Natural killer cell (primary cell): ENCODE measurements around the gene CBARP. TPM values are rescaled to one million over a fixed set of nuclear protein-coding genes. Genes with fewer than 3 reads are reported as not detected.
A peak's percentile ranks its signal among the peaks of the same experiment; 100 is the strongest.

Experiments used
- ATAC-seq, 3 donors: fragments of 150-1000 bp in 2 of 3; fragments of 200-7000 bp in 1 of 3; cut with Tn5 transposase; 1 replicate in 1 of 3; 2 replicates in 2 of 3; pipeline ENCODE4 v1.10.0; 2021; ENCODE audit warnings: mild to moderate bottlenecking in 2 of 3, moderate library complexity in 2 of 3
- DNase-seq, 2 donors: peaks; one replicate each; pipeline versions ENCODE4 v3.0.0 to v3.0.0-alpha.2; 2013 to 2021; ENCODE audit warnings: mixed read lengths in 1 of 2
- H3K27ac ChIP-seq: one replicate; pipeline ENCODE4 v1.5.1; 2013; ENCODE audit warnings: mild to moderate bottlenecking, low read length
- H3K27me3 ChIP-seq: one replicate; pipeline ENCODE4 v1.6.1; 2013; ENCODE audit warnings: low read length; ENCODE audit not compliant: control insufficient read depth, insufficient read depth
- H3K36me3 ChIP-seq: one replicate; pipeline ENCODE4 v1.6.1; 2013; ENCODE audit warnings: low read length; ENCODE audit not compliant: control insufficient read depth, insufficient read depth
- H3K4me1 ChIP-seq: one replicate; pipeline ENCODE4 v1.6.1; 2013; ENCODE audit warnings: low read length; ENCODE audit not compliant: control insufficient read depth, insufficient read depth
- H3K4me3 ChIP-seq: one replicate; pipeline ENCODE4 v1.5.1; 2013; ENCODE audit warnings: low read length
- H3K9me3 ChIP-seq: one replicate; pipeline ENCODE4 v1.6.1; 2013; ENCODE audit warnings: low read length; ENCODE audit not compliant: control insufficient read depth, insufficient read depth
- H3K27ac Mint-ChIP-seq, 2 donors: one replicate each; pipeline ENCODE4 v1.8.0; 2022; ENCODE audit warnings: mild to moderate bottlenecking in 2 of 2, mixed read lengths in 2 of 2, moderate library complexity in 1 of 2
- H3K27me3 Mint-ChIP-seq, 2 donors: one replicate each; pipeline ENCODE4 v1.8.0; 2022; ENCODE audit warnings: low read depth in 2 of 2, mixed read lengths in 2 of 2
- H3K36me3 Mint-ChIP-seq: one replicate; pipeline ENCODE4 v1.8.0; 2022; ENCODE audit warnings: mixed read lengths
- H3K4me1 Mint-ChIP-seq, 2 donors: one replicate each; pipeline ENCODE4 v1.8.0; 2022; ENCODE audit warnings: mixed read lengths in 2 of 2
- H3K4me3 Mint-ChIP-seq: one replicate; pipeline ENCODE4 v1.8.0; 2022; ENCODE audit warnings: mild to moderate bottlenecking, moderate library complexity, mixed read lengths
- H3K9me3 Mint-ChIP-seq, 2 donors: one replicate each; pipeline ENCODE4 v1.8.0; 2022; ENCODE audit warnings: mixed read lengths in 2 of 2
- CTCF ChIP-seq: fragments of 200-600 bp; IDR thresholded peaks from one replicate; pipeline ENCODE4 v1.8.0; 2022; ENCODE audit warnings: antibody characterized with exemption
- WGBS: methylation state at CpG from one replicate; pipeline ENCODE4 v1.1.7; 2013; ENCODE audit warnings: missing lambda C conversion rate; ENCODE audit not compliant: insufficient coverage; 5-methylcytosine and 5-hydroxymethylcytosine counted together
- intact Hi-C: fragments of 100-400 bp; cut with micrococcal nuclease; formaldehyde crosslinking; loops from one replicate; pipeline ENCODE4 v1.14.2; 2022
- total RNA-seq, 4 donors: library from RNA; stranded (reverse); fragments of 120-200 nt in 1 of 4; gene quantifications; one replicate each; pipeline versions ENCODE4 v1.2.3 to v1.2.4, GENCODE V29; 2013 to 2022

CBARP gene
- total RNA-seq, 3 donors from 2014 or later (not counting 1 experiment from before 2014, with no cell fraction given), result 0.14 to 0.41 TPM; not detected in 1

- TF ChIP-seq CTCF, result no peak
- peak overlapping the region; percentile 94 for H3K4me3 Mint-ChIP-seq
- peaks cover 57 to 75% of the 10 kb centered on the region in 2 donors for H3K4me1 Mint-ChIP-seq
- Histone ChIP-seq H3K4me3 (no peak overlapping the region), H3K27ac (no peak overlapping the region), H3K4me1 (peaks cover 84% of the 10 kb centered on the region), H3K9me3 (no peaks in the 10 kb centered on the region), H3K36me3 (peaks cover 48% of the 10 kb centered on the region), H3K27me3 (no peaks in the 10 kb centered on the region)
- peak overlapping the region; percentile 88 to 94 for H3K27ac Mint-ChIP-seq
- peaks cover 7% of the 10 kb centered on the region for H3K36me3 Mint-ChIP-seq
- intact Hi-C loops, result loop anchor here (10.0 kb wide), 1 partner anchor 223 kb away; the partner anchor contains the start of genes PCSK4 and REEP6
- no peaks in the 10 kb centered on the region for H3K27me3 Mint-ChIP-seq
- ATAC-seq, result no peak
- H3K9me3 Mint-ChIP-seq, result no peaks in the 10 kb centered on the region
- DNase-seq, result peak in 1 of 2 donors; percentile 25
- WGBS, result 87% methylated on average over 37 of the region's 37 CpGs
Observed at GRCh38 chr19:1271528-1272422, 34.0 kb upstream of the CBARP start.

GRCh38 chr19:1270854-1271527, 33.2 kb upstream of the CBARP start:
- Mint-ChIP-seq H3K36me3 (peaks cover 7% of the 10 kb centered on the region), H3K27ac (peak overlapping the region; percentile 88 to 94), H3K4me1 (peaks cover 57 to 69% of the 10 kb centered on the region in 2 donors), H3K4me3 (peak overlapping the region; percentile 94), H3K9me3 (no peaks in the 10 kb centered on the region), H3K27me3 (no peaks in the 10 kb centered on the region)
- 74% methylated on average over 26 of the region's 26 CpGs for WGBS
- H3K9me3 ChIP-seq, result no peaks in the 10 kb centered on the region
- DNase-seq, result peak in 1 of 2 donors; percentile 34
- ATAC-seq, result no peak
- peak overlapping the region; percentile 22 for H3K27ac ChIP-seq
- no peaks in the 10 kb centered on the region for H3K27me3 ChIP-seq
- TF ChIP-seq CTCF, result no peak
- intact Hi-C loops, result loop anchor here (10.0 kb wide), 1 partner anchor 224 kb away; the partner anchor contains the start of genes PCSK4 and REEP6
- peaks cover 48% of the 10 kb centered on the region for H3K36me3 ChIP-seq
- peaks cover 79% of the 10 kb centered on the region for H3K4me1 ChIP-seq
- H3K4me3 ChIP-seq, result no peak overlapping the region

- Mint-ChIP-seq H3K36me3 (peaks cover 7% of the 10 kb centered on the region), H3K9me3 (no peaks in the 10 kb centered on the region), H3K27ac (peak overlapping the region; percentile 88 to 94), H3K27me3 (no peaks in the 10 kb centered on the region), H3K4me1 (peaks cover 57 to 69% of the 10 kb centered on the region in 2 donors), H3K4me3 (peak overlapping the region; percentile 94)
- H3K9me3 ChIP-seq, result no peaks in the 10 kb centered on the region
- peaks cover 85% of the 10 kb centered on the region for H3K4me1 ChIP-seq
- peak overlapping the region; percentile 86 for H3K27ac ChIP-seq
- intact Hi-C loops, result loop anchor here (10.0 kb wide), 1 partner anchor 224 kb away; the partner anchor contains the start of genes PCSK4 and REEP6
- 21% methylated on average over 7 of the region's 8 CpGs for WGBS
- H3K4me3 ChIP-seq, result peak overlapping the region; percentile 84
- ATAC-seq, result no peak
- DNase-seq, result peak in 1 of 2 donors; percentile 49
- peaks cover 48% of the 10 kb centered on the region for H3K36me3 ChIP-seq
- no peak for TF ChIP-seq CTCF
- H3K27me3 ChIP-seq, result no peaks in the 10 kb centered on the region
Observed at GRCh38 chr19:1270213-1270853, 32.5 kb upstream of the CBARP start.
